HS-27A (cell line): ENCODE measurements around the gene POLG2.
"Not testable (repeated sequence)": the region's sequence is repeated elsewhere in the genome, so short reads cannot be mapped to it uniquely, and the experiment has no call there.

Experiments used
- DNase-seq: peaks from one replicate; pipeline ENCODE4 v3.0.0-alpha.2; 2012; ENCODE audit warnings: low read depth, missing footprints

POLG2 gene

DNA sequence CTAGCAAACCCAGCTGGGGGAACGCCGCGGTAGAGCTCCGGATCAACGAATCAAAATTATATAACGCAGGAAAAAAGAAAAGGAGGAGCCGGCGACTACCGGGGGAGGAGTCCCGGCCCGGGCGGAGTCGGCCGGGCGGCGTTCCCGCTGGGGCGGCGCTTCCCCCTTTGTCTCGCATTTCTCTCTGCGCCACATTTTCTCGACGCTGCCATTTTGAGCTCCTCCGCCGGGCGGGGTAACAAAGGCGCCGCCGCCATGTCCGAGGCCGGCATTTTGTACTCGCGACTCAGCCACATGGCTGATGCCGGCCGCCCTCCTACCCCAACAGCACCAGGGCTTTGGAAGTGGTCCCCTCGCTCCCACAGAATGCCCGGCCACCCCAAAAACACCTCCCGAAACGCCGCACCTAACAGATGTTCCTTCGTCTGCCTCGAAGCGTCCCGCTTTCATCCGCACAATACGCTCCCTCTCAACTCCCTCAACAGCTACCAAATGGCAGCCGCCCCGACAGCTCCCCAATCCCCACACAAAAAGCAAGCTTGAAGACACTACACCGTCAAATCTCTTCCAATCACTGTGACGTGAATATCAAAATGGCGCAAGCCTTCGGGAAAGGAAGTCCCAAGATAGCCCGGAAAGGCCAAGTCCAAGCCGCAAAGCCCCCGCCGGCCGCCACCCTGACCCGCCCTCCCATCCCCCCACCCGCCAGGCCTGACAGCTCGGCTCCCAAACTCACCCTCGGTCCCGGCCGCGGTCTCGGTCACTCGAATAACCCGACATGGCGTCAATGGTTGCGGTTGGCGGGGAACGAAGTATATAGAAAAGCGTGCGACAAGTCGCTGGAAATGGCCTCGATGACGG is 8.7 kb upstream of the POLG2 start:
- DNase-seq = no peak

DNA sequence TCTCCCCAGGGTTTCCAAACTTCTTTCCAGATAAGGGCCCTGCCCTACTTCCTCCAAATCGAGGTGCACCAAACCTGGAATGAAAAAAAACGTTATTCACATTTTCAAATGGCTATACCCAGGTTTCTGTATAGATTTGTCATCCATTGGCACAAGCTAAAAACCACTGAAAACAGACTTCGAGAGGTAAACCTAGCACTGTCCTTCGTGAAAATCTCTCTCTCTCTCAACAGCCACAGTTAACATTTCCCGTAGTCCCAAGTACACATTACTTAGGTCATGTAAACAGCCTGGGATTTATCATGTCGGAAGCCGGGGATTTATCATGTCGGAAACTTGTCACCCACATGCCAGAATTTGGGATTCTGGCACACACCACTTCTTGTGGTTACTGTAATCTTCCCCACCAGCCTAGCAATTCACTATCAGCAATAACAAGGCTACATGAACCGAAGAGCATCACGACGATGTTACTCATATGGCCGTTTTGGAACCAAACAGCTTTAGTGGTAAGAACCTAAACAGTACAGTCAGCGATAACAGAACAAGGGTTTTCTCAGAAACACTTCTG is 8.0 kb upstream of the POLG2 start:
- DNase-seq = no peak

DNA sequence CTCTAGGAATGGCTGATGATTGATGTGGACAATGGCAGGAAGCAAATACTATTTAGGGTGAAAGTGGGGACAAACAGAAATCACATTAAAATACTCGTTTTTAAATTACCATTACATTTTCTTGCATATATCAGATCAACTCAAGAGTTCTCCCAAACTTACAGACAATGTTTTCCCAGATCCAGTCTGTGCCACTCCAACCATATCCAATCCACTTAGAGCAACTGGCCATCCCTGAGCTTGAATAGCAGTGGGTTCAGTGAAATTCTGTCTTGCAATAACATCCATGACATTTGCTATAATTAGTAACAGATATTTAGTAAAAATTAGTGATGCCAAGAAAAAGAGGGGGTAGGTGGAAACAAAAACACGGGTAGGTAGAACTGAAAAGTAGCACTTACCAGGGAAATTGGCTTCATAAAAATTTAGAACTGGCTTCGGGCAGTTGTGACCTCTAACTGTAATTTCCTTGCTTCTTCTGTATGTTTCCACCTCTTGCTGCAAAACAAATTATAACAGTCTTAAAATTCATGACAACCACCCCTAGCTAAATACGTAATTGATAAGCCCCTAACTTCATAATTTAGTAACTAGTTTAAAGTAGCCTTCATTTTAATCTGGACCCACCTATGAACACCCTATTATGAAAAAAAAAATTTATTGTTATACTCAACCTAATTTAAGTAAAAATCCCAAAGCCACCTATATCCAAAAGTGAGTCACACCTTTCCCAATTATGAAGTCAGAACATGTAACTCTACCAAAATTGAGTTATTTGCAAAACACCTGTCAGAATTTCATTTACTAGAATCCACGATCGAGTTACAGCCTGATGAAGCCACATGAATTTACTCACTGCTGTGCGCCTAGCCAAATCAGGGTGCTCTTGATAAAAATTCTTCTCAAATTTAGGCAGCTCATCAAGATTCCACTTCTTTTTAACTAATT is 7.2 kb upstream of the POLG2 start:
- DNase-seq = no peak

- no peak for DNase-seq
Measured at GRCh38 chr17:64503341-64503740, 6.5 kb upstream of the POLG2 start.

GRCh38 chr17:64502809-64503208 is 6.0 kb upstream of the POLG2 start:
- no peak for DNase-seq

DNA sequence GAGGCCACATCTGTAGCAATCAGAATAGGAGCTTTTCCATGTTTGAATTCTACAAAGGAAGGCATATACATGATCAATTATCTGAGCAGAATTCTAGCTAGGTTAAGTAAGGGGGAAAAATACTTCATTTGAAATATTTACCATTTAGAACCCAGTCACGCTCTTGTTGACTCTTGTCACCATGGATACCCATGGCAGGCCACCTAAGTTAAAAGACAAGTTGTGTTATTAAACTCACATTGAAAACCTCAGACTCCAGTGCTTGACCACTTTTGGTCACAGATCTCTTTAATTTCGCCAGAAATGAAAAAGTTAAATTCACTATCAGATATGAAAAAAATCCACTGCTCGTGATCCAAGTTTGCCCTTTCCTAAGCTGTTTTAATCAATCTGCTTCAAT is 5.2 kb upstream of the POLG2 start:
- DNase-seq = no peak

DNA sequence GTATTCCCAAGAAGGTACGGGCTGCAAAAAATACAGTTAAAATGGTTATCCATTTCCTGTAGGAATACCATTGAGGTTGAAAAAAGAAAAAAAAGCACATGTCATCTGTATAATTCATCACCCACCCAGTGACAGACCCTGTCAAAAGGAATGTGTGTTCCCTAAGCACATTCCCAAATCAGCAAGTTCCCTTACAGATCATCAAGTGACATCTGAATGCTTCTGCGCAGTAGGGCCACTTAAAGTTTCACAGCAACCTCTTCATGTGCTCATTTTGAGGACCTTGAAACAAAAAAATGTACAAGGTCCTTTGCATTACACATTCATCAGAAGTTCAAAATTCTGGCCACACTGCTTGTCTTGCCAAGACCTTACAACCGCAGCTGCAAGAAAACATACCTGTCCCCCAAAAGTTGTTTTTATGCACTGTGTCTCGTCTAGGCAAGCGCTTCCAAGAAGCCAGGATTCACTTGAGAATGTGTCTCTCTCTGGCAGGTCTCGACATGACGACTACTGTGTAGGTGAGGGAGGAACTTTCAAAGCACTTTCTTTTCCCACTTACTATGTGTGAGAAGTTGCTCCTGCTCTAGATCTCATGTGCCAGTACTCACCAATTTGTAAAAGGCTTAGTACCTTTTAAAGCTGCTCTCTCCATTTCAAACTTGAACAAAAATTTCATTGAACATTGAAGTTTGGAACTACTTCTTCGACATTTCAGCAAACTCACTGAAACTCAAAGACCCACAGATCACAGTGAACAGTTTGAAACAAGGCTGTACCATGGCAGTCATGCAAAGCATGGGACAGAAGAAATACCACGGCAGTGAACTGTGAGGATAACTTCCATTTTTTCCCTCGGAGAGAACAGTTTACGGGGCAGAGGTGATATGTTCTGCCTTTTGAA is 4.3 kb upstream of the POLG2 start:
- DNase-seq = no peak

DNA sequence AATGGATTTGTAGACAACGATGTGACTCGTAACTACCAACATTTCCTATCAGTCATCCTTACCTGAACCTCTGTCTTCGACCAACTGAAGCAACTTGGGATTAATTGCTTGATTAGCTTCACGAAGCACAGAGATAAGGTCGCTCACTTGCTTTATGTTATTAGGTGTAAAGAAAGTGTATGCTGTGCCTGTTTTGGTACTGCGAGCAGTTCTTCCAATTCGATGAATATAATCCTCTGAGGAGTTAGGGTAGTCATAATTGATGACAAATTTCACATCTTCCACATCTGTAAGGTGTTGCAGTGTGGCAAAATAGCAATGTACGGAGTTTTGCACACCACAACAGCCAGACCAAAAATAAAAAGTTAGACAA is 3.6 kb upstream of the POLG2 start:
- DNase-seq = no peak

DNA sequence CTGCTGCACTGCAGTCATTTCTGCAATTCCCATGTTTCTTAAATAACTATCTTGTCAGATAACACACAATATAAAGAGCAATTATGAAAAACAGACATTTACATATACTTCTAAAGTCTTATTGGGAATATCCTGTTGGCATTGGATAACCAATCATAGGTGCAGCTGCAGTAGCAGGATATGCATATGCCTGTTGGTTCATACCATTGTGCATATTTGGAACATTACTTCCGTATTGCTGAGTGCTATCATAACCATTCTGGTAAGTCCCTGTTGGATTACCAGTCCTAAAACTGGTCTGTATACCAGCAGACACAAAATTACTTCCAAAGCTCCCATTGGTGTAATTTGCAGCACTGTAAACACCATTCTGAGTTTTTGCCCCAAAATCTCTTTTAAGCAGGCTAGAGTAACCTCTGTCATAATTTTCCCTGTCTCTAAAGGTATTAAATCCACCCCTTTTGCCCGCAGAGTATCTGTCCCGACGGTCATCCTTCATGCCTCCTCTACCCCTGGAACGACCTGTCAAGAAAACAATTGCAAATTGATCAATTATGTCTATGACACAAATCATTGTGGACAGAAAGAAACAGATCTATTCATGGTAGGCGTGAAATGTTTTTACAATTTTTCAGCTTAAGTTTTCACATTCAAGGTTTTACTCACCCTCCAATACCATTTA is 3.1 kb upstream of the POLG2 start:
- no peak for DNase-seq

DNA sequence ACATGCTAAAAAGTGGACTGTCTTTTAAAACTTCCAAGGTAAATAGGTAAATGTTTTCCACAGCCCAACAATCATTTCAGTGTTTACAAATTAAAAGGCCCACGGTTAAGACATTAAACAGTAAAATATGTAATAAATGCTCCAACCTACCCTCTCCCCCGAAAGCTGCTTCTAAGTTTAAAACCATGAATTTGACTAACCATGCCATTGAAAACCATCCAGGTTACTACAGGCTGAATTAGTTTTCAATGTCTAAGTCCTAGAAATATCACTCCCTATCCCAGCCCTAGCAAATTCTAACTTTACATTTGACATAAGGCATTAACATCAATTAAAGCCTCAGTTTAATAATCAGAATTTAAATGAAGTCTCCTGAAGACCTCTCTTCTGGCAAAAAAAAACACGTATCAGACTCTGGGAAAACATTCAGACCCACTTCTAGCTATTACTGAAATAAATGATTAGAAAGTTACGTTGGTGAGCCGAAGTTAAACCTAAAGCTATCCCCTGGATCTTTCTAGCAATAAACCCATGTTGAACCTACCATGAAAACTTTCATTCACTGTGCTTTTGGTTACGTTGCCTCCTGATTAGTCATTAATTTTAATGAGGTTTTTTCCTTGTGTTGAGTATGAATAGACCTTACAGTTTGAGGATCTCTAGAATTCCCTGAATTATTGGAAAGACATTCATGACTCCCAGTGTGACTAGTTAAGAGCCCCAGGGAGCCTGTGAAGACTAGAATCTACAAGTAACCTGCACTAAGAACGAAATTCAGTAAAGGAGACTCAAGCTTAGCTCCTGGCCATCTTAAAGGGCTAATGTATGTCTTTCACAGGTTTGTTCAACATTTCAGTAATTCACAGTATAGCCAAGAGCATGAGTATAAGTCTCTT is 1.7 kb upstream of the POLG2 start:
- no peak for DNase-seq

GRCh38 chr17:64497565-64498035 is 746 bp upstream of the POLG2 start:
- DNase-seq = no peak

DNA sequence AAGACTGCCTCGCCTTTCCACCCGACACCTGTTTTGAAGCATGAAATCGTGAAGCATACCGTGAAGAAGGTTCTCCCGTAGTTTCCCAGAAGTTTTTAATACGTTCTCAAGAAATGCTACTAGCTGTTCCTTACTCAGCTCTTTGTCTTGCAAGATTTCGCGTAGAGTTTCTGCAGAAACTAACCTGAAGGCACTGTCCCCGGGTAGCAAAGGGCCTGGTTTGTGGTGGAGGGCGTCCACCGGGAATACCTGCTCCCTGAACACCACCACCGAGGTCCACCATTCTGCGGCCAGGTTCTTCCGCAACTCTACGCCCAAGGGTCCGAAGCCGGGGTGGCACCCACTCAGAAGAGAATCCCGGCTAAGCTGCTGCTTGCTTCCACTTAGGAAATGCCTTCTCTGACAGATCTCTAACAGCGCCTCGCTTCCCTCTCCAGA is 487 bp downstream of the POLG2 start:
- no peak for DNase-seq

DNA sequence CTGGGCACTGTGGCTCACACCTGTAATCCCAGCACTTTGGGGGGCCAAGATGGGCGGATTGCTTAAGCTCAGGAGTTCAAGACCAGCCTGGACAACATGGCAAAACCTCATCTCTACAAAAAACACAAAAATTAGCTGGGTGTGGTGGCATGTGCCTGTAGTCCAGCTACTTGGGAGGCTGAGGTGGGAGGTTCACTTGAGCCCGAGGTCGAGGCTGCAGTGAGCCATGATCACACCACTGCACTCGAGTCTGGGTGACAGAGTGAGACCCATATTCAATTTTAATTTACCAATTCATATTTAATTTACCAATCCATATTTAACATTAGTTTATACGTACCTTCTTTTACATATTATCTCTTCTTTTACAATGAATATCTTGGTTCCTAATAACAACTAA is 1.6 kb downstream of the POLG2 start:
- DNase-seq = not testable (repeated sequence)

DNA sequence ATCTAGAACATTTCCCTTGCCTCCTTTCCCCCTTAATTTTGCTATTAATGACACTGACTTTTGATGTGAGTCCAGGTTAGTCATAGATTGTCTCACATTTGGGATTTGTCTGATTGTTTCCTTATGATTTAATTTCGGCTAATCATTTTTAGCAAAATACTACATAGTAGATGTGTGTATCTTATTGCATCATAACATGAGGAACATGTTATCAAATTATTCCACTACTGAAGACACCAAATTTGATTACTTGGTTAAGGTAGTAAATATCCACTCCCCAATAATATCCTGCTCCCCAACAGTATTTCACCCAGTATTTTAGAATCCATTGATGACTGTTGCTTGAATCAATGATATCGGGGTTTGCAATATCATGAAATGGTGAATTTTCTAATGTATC is 2.7 kb downstream of the POLG2 start:
- DNase-seq = no peak

DNA sequence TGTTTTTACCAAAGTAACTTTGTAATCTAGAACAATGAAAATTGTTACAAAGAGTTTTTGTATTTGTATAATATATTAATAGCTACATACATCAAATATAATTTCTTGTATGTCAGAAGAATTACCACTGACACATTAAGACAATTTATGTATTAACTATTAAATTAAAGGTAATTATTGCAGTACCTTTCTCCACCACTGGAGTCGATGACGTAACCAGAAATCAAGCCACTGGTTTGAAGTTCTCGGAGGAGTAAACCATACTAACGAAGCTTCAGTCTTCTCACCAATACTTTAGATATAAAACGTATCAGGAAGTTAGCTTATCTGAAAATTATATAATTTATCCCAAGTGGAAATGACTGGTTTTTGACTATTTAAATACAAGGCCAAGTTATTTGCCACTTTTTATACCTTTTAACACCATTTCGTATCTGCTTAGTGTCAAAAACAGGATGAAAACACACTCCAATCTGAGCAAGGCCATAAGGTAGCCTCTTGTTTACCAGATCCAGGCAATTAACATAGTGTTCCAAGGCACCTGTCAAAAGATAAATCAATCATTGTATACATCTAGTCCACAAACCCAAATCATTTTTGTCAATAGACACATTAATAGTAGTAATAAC is 4.3 kb downstream of the POLG2 start:
- no peak for DNase-seq

DNA sequence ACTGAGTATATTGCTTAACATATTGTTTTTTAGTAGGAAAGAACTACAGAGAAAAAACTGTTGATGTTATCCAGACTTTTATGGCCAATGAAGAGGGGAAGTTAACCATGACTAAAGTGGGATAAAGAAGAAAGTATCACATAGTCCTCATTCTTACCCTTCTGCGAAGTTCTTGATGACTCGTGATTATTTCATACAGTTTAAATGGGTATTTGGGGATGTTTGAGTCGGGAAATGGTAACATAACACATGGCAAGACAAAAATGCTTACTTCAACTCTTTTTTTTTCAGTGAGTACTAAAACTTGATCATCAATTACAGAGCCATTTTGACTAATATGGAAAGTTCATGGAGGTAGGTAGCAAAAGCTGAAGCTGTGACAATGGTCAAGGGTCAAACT is 4.9 kb downstream of the POLG2 start:
- DNase-seq = no peak

- no peak for DNase-seq
Measured at GRCh38 chr17:64491034-64491860, 5.6 kb downstream of the POLG2 start.

DNA sequence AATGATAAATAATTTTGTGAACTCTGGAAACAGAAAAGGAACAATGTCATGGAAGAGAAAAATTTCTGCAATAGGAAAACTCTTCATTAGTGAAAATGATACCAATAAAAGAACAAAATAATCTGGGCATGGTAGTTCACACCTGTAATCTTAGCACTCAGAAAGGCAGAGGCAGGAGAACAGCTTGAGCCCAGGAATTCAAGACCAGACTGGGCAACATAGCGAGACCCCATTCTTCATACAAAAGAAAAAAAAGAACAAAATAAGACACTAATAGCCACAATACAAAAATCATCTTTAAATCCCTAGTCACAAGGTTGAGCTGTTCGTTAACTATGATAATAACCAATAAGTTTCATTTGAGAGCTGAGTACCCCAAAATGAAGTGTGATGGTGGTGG is 8.6 kb downstream of the POLG2 start:
- DNase-seq = no peak

DNA sequence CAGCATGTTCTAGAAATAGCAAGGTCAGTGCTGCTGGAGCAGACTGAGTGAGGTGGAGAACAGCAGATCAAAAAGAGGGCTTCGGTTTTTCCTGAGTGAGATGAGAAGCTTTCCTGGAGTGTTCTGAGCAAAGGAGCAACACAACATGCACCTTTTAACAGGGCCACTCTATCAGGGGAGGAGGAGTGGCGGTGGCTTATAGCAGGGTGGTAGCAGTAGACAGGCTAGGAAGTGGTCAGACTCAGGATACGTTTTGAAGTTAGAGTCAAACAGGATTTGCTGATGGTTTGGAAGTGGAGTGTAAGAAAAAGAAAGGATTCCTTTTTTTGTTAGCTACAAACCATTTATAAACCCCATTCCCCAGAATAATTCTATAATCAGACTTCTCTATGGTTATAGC is 12.5 kb downstream of the POLG2 start:
- DNase-seq = no peak
